ENCODE data around the gene ST6GALNAC6. TPM values are rescaled to one million over a fixed set of nuclear protein-coding genes. Genes with fewer than 3 reads are reported as not detected.
"Not testable (repeated sequence)": the region's sequence is repeated elsewhere in the genome, so short reads cannot be mapped to it uniquely, and the experiment has no call there.

Gene ST6GALNAC6
- total RNA-seq, 4 donors from 2014 or later, result 7.7 to 88.3 (median 18.9) TPM

DNA sequence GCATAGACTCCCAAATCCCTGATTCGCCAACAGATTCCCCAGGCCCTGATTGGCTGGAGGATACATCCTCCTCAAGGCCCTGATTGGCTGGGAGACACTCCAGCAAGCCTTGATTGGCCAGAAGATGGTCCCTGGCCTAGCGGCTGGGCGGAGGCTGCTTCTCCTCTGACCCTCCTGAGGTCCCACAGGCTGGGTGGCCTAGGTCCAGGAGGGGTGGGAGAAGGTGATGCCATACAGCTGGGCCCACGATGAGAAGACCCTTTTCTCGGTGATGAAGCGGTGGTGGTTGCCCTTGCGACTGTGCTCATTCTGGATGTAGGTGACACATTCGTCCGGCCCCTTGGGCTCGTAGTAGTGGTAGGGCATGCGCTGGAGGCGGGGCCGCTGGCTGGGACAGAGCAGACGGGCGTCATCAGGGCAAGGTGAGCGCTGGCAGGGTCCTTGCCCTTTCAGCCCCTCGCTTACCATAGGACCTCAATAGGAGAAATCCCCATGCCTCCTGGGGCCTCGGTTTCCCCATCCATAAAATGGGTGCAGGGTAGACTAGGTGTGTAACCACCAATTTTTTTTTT, 12.9 kb downstream of the ST6GALNAC6 start:
- peaks cover 0 to 40% (median 0%) of the 10 kb centered on the region in 3 donors for H3K36me3 ChIP-seq
- no peaks in the 10 kb centered on the region for H3K27me3 ChIP-seq
- no peaks in the 10 kb centered on the region for H3K4me1 ChIP-seq
- no peak overlapping the region for H3K4me3 ChIP-seq
- H3K27ac ChIP-seq, result no peak overlapping the region
- no peaks in the 10 kb centered on the region for H3K9me3 ChIP-seq
- TF ChIP-seq, protein P1, sequence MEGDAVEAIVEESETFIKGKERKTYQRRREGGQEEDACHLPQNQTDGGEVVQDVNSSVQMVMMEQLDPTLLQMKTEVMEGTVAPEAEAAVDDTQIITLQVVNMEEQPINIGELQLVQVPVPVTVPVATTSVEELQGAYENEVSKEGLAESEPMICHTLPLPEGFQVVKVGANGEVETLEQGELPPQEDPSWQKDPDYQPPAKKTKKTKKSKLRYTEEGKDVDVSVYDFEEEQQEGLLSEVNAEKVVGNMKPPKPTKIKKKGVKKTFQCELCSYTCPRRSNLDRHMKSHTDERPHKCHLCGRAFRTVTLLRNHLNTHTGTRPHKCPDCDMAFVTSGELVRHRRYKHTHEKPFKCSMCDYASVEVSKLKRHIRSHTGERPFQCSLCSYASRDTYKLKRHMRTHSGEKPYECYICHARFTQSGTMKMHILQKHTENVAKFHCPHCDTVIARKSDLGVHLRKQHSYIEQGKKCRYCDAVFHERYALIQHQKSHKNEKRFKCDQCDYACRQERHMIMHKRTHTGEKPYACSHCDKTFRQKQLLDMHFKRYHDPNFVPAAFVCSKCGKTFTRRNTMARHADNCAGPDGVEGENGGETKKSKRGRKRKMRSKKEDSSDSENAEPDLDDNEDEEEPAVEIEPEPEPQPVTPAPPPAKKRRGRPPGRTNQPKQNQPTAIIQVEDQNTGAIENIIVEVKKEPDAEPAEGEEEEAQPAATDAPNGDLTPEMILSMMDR (IDR thresholded peaks at IDR 0.05), result no peak
- no peak for TF ChIP-seq POLR2A (IDR thresholded peaks at IDR 0.05)
- peak in 1 of 3 donors; percentile 34 for DNase-seq

DNA sequence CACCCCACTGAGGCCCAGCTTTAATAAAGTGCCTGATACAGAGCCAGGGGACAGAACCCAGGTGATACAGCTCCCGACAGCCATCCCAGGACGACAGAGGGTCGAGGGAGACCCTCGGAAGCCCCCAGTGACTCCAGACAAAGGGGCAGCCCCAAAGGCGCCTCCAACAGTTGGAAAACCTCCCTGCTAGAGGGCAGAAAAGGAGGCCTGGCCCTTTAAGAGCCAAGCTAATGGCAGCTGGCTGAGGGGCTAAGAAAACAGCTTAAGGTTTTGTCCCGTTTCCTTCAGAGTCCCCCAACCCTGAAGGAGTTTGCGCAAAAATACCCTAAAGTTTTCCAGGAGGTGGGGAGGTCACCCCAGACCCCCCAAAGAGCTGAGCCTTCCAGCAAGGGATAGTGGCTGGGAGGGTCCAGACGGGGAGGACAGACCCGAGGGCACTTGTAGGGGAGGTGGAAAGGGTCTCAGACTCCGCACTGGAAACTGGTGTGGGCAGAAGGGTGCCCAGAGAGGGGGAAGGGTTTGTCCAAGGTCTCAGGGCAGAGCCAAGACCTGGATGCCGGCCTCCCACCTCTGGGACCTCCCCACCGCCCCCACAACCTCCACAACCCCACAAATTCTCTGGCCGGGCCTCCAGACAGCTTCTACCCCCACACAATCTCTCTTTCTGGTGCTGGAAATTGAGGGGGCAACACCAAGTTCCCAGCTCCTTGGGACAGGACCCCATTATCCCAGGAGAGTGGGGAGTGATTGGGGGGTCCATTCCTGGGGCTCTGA, 13.7 kb downstream of the ST6GALNAC6 start:
- Histone ChIP-seq H3K9me3 (no peaks in the 10 kb centered on the region), H3K27me3 (no peaks in the 10 kb centered on the region), H3K27ac (no peak overlapping the region), H3K4me3 (no peak overlapping the region), H3K36me3 (peaks cover 0 to 34% (median 0%) of the 10 kb centered on the region in 3 donors), H3K4me1 (no peaks in the 10 kb centered on the region)
- TF ChIP-seq, protein P1 (IDR thresholded peaks at IDR 0.05), result no peak
- TF ChIP-seq POLR2A (IDR thresholded peaks at IDR 0.05), result no peak
- DNase-seq, result no peak

DNA sequence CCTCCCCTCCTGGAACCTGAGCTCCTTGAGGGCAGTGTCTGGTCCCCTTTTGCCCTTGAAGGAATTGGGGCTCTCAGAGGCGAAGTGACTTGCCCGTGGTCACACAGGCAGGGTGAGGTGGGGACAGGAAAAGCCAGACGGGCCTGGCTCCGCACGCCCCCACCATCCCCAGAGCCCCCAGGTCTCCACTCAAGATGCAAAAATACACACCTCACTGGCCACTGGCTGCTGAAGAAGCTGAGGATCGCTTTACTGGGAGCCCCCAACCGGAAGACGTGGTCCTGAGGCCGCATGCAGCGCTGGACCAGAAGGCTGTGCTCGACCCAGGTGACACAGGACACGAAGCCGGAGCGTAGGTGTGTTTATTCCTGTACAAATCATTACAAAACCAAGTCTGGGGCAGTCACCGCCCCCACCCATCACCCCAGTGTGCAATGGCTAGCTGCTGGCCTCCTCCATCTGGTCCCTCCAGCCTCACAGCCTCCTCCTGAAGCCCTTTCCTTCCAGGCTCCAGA, 14.4 kb downstream of the ST6GALNAC6 start:
- Histone ChIP-seq H3K27me3 (no peaks in the 10 kb centered on the region), H3K27ac (no peak overlapping the region), H3K9me3 (no peaks in the 10 kb centered on the region), H3K4me3 (no peak overlapping the region), H3K4me1 (no peaks in the 10 kb centered on the region), H3K36me3 (peaks cover 0 to 27% (median 0%) of the 10 kb centered on the region in 3 donors)
- TF ChIP-seq, protein P1 (IDR thresholded peaks at IDR 0.05), result no peak
- TF ChIP-seq POLR2A (IDR thresholded peaks at IDR 0.05), result no peak
- DNase-seq, result no peak

- H3K27me3 ChIP-seq, result no peaks in the 10 kb centered on the region
- TF ChIP-seq POLR2A (IDR thresholded peaks at IDR 0.05), result no peak
- TF ChIP-seq, protein P1 (IDR thresholded peaks at IDR 0.05), result no peak
- H3K9me3 ChIP-seq, result no peaks in the 10 kb centered on the region
- no peak overlapping the region for H3K4me3 ChIP-seq
- peaks cover 0 to 22% (median 0%) of the 10 kb centered on the region in 3 donors for H3K36me3 ChIP-seq
- no peak overlapping the region for H3K27ac ChIP-seq
- H3K4me1 ChIP-seq, result no peaks in the 10 kb centered on the region
- DNase-seq, result no peak
Measured at GRCh38 chr9:127884427-127884911, 14.9 kb downstream of the ST6GALNAC6 start.

GRCh38 chr9:127883959-127884358, 15.4 kb downstream of the ST6GALNAC6 start:
- Histone ChIP-seq H3K27me3 (no peaks in the 10 kb centered on the region), H3K4me3 (no peak overlapping the region), H3K4me1 (no peaks in the 10 kb centered on the region), H3K36me3 (peaks cover 0 to 22% (median 0%) of the 10 kb centered on the region in 3 donors), H3K9me3 (no peaks in the 10 kb centered on the region), H3K27ac (no peak overlapping the region)
- TF ChIP-seq, protein P1 (IDR thresholded peaks at IDR 0.05), result no peak
- TF ChIP-seq POLR2A (IDR thresholded peaks at IDR 0.05), result no peak
- no peak for DNase-seq

DNA sequence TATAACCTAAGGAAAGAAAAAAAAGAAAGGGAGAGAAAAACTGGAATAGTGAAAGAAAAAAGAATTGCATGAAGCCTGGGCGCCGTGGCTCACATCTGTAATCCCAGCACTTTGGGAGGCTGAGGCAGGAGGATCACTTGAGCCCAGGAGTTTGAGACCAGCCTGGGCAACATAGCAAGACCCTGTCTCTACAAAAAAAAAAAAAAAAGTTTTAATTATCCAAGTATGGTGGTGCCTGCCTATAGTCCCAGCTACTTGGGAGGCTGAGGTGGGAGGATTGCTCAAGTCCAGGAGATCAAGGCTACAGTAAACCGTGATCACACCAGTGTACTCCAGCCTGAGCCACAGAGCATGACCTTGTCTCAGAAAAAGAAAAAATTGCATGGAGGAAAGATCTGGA, 17.7 kb downstream of the ST6GALNAC6 start:
- peaks cover 0 to 18% (median 0%) of the 10 kb centered on the region in 4 donors for H3K4me1 ChIP-seq
- H3K36me3 ChIP-seq, H3K9me3 ChIP-seq, H3K27ac ChIP-seq, H3K27me3 ChIP-seq, H3K4me3 ChIP-seq, DNase-seq: not testable (repeated sequence)

All from Peyer's patch (tissue), 4 donors.